ENCODE measurements around the gene PCSK5.
"Not testable (repeated sequence)": the region's sequence is repeated elsewhere in the genome, so short reads cannot be mapped to it uniquely, and the experiment has no call there.

PCSK5 gene

DNA sequence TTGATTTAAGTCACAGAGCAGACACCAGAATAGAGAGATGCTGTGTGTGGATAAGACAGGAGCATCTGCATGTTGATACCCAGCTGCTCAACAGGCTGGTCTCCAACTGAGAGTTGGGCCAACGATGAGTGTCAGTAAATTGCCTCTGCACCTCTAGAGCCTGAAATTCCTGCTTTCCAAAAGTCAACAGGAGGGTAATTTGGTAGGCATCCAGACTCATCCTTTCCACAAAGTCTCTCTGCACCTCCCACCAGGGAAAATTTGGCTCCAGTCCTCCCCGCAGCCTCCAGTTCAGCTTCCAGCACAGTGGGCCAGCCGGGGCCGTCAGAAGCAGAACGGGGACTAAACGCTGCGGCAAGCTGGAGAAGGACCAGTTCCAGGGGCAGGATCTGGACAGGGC is 366.8 kb downstream of the PCSK5 start:
- DNase-seq: no peak

DNA sequence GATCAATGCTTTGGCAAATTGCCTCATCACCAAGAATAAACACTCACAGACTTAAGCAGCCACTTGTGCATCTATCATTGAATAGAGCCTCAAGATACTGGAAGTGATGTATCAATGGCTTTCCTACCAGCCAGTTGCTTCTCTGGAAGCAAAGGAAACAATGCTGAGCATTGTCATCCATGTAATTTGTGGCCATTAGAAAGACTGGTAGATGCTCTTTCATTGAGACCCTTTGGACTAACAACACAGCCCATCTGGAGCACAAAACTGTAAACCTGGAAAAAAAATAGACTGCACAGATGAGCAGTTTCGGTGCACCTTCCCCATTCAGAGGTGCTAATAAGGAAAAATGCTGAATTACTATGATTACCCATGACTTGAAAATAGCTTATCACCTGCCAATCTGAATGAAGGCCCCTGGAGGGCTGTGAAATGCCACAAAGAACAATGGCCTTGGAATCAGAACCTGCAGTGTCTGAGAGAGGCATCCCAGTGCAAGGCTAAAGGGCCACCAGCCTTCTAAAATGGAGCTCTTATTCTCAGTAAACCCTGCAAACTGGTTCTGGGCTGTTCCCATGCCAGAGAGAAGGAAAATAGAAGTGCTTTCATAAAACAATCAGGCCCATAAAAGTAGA is 376.3 kb downstream of the PCSK5 start:
- no peak for DNase-seq

GRCh38 chr9:76267284-76267652 is 376.8 kb downstream of the PCSK5 start:
- no peak for DNase-seq

DNA sequence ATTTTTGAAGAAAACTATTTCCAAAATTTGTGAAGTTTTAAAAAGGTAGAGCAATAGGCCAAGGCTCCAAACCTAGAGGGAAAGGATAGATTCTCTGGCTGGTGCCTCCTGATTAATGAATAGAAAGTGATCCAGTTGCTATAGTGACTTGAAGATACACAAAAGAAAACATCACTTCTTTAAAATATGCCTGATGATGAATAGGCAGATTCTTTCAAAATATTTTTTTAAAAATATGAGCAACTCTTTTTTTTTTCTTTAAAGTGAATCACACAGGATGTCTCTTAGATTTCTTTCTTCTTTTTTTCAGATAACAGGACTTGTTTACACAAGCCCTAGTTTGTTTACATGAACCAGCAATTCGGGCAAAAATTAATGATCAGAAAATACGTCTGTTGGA is 379.3 kb downstream of the PCSK5 start:
- no peak for DNase-seq

DNA sequence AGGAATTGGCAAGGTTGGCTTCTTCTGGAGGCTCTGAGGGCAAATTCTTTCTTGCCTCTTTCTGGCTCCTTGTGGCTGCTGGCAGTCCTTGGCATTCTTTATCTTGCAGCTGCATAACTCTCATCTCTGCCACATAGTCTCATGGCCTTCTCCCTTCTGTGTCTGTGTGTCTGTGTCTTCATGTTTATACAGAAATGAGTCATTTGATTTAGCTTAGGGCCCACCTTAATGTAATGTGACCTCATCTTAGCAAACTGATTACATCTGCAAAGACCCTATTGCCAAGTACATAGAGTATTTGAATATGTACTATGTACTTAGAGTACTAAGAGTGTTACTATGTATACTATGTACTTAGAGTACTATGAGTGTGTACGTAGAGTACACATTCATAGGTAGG is 381.3 kb downstream of the PCSK5 start:
- DNase-seq: no peak

DNA sequence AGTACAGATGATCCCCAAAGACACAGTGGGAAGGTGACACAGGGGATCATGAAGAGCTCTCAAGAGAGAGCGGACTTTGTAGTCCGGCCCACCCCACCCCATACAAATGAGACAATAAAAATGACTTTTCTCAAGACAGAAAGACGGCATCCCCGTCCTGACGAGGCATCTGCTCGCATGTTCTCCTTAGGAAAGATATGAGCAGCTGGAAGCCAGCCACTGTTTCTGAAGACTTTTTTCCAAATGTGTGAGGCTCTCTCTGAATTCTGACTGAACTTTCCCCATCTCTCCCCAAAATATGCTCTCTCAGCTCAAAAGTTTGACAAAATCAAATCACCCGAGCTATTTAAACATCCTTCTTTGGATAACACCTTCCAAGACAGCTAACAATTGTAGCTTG is 398.6 kb downstream of the PCSK5 start:
- no peak for DNase-seq

DNA sequence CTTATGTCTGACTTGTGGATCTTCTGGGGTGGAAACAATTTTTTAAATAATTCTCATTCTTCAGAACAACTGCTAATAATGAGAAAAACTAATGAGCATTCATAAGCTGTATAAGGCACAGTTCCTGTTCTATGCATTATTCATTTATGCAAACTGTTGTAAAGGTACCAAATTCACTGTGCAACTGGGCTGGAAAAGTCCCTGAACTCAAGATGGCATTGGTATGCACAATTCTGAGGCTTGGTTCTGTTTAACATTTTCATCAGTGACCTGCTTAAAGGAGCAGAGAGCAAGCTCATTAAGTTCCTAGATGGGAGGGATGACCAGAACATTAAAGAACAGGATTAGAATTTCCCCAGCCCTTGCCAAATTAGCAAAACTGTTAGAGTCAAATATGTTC is 399.2 kb downstream of the PCSK5 start:
- no peak for DNase-seq

- peak in 1 of 4 experiments; percentile 3 for DNase-seq
Measured at GRCh38 chr9:76290555-76290954, 400.1 kb downstream of the PCSK5 start.

GRCh38 chr9:76292246-76292645 is 401.8 kb downstream of the PCSK5 start:
- DNase-seq: no peak

DNA sequence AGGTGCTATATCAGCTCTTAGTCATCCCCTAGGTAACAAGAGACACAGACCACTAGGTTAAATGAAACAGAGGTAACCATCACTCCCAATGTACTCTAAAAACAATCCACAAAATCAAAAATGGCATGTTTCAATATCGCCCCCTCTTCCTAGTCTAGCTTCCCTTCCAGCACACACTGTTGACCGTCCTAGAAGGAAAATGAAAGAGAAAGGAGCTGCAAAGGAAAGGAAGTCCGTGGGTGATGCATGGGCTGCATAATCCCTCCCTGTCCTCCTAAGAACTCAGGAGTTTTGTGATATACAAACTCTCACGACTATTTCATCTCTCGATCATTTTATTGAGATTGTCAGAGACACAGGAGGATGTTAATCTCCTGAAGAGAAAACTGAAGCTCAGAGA is 402.2 kb downstream of the PCSK5 start:
- peak in 1 of 4 experiments; percentile 8 for DNase-seq

DNA sequence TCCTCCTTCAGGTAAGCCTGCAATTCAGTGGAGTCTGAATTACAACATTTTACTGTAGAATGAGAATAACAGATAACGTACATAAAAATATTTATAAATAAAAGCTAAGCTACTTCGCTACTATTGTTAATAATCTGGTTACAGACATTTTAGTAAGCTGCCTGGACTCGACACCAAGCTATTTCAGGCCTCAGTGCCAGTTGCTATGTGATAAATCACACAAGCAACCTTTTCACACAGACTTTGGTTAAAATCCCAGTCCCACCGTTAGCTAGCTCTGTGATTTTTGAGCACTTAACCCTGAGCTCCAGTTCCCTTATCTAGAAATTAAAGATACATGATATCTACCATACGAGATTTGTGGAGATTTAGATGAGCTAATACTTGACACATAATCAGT is 403.8 kb downstream of the PCSK5 start:
- no peak for DNase-seq

DNA sequence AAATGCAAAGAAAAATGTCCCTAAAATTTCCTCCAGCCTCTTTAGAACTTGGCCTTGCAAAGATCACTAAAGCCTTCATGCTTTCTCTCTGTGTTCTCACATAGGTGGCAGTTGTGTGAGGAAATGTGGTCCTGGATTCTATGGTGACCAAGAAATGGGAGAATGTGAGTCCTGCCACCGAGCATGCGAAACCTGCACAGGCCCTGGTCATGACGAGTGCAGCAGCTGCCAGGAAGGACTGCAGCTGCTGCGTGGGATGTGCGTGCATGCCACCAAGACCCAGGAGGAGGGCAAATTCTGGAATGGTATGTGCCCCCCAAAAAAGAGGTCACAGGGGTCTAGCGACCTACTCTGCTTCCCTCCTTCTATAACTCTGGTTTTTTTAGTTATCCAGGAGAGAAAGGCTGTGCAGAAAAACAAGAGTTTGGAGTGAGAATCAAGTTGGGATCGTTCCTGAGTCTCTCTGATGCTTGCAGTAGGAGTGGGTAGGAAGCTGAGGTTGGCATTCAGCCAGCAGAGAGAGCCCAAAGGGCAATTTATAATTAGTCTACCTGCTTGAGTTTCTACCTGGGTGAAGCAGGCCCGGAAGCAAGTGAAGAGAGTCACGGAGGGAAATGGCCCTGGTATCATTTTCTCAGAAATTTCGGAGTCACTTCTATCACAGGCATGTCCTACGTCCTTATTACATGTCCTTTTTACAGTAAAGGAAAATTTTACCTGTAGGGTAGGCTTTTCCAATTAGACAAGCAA is 406.3 kb downstream of the PCSK5 start:
- no peak for DNase-seq

- peak in 2 of 4 experiments; percentile 9 to 15 for DNase-seq
Measured at GRCh38 chr9:76297721-76298239, 407.3 kb downstream of the PCSK5 start.

GRCh38 chr9:76298521-76299144 is 408.2 kb downstream of the PCSK5 start:
- no peak for DNase-seq

GRCh38 chr9:76302543-76302942 is 412.1 kb downstream of the PCSK5 start:
- no peak for DNase-seq

GRCh38 chr9:76302947-76303550 is 412.6 kb downstream of the PCSK5 start:
- DNase-seq: peak; percentile 11 to 80 (median 55)

- DNase-seq: not testable (repeated sequence)
Measured at GRCh38 chr9:76307047-76307446, 416.6 kb downstream of the PCSK5 start.

DNA sequence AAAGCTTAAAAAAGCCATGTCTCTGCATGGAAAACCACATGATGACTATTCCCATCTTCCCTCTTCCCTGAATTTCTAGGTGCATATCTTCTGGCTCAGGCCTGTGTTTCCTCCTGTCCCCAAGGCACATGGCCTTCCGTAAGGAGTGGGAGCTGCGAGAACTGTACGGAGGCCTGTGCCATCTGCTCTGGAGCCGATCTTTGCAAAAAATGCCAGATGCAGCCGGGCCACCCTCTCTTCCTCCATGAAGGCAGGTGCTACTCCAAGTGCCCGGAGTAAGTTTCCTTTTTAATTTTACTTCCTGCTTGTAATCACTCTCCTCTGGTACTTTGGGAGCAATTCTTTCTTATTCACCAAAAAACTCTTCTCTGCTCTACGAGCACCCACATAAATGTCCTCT is 420.1 kb downstream of the PCSK5 start:
- DNase-seq: no peak

GRCh38 chr9:76310991-76311390 is 420.5 kb downstream of the PCSK5 start:
- DNase-seq: no peak

DNA sequence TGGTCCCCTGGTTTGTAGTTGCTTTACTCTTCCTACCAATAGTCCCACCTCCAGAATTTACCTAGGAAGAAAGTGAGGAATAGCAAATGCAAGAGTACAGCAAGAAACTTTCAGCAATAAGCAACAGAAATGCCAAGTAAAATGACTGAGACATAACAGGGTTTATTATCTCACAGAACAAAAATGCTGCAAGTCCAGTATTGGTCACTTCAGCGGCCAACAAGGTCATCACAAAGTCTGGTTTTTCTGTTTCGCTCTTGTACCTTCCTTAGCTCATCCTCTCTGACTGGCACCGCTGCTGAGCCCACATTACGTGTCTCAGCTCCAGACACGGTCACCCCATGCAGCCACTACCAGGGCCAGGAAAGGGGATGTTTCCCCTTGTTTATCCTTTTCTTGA is 421.1 kb downstream of the PCSK5 start:
- no peak for DNase-seq

DNA sequence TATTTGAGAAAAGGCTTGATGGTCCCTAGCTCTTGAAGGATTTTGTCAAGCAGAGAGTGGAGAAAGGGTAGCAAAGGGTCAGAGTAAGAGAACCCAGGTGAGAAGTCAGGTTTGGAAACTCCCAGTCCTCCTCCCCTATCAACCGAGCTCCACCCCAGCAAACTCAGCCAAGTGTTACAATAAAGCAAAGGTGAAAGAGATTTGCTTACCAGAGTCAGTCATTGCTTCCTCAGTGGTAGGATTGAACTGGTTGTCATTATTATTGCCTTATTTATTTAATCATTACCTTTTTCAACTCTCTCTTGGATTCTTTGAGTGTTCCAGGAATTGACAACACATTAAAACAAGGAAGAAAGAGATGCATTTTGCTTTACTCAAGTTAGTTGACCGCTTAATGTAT is 423.3 kb downstream of the PCSK5 start:
- DNase-seq: no peak

- no peak for DNase-seq
Measured at GRCh38 chr9:76314321-76314720, 423.8 kb downstream of the PCSK5 start.

DNA sequence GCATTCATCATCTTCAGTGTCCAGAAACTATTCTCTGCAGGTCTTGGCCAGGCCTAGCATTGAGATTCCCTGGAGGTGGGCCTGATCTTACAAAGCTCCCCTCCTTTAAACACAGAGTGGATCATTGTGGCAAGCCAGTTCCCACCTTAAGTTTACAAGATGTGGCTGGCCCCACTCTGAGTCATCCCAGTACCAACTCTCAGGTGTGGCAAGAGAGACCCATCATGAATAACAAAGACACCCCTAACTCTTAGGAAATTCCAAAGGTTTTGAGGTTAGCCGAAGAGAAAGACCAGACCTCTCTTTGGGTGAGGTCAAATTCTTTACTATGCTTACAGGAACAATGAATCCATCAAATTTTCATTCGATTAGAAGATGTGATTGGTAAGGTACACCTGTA is 425.6 kb downstream of the PCSK5 start:
- DNase-seq: no peak
